Lung (tissue), 12 donors: ENCODE measurements around the gene LDLRAD4. TPM values are rescaled to one million over a fixed set of nuclear protein-coding genes. Genes with fewer than 3 reads are reported as not detected.

Experiments used
- ATAC-seq: fragments of 200-7000 bp; cut with Tn5 transposase; one replicate; pipeline ENCODE4 v1.9.1; 2020; ENCODE audit warnings: moderate number of reproducible peaks; ENCODE audit not compliant: insufficient read depth, low FRiP score
- DNase-seq, 3 donors: peaks; one replicate each; pipeline ENCODE4 v3.0.0-alpha.2; 2013 to 2017
- H3K27ac ChIP-seq, 2 donors: one replicate each; pipeline ENCODE4 v1.5.1; 2013; ENCODE audit warnings: mild to moderate bottlenecking in 2 of 2, moderate library complexity in 2 of 2, control low read depth in 1 of 2, inconsistent platforms in 1 of 2, low read depth in 1 of 2, low read length in 1 of 2
- H3K27me3 ChIP-seq, 3 donors: one replicate each; pipeline ENCODE4 v1.5.1; 2013; ENCODE audit warnings: low read length in 2 of 3; ENCODE audit not compliant: control insufficient read depth in 3 of 3, insufficient read depth in 3 of 3
- H3K36me3 ChIP-seq, 4 donors: one replicate each; pipeline ENCODE4 v1.5.1; 2013; ENCODE audit warnings: low read length in 4 of 4, mild to moderate bottlenecking in 1 of 4, moderate library complexity in 1 of 4; ENCODE audit not compliant: control insufficient read depth in 4 of 4, insufficient read depth in 4 of 4
- H3K4me1 ChIP-seq, 5 donors: one replicate each; pipeline ENCODE4 v1.5.1; 2013; ENCODE audit warnings: low read length in 5 of 5, mild to moderate bottlenecking in 2 of 5, moderate library complexity in 1 of 5; ENCODE audit not compliant: control insufficient read depth in 5 of 5, insufficient read depth in 5 of 5
- H3K4me3 ChIP-seq: one replicate; pipeline ENCODE4 v1.5.1; 2013; ENCODE audit warnings: mild to moderate bottlenecking, control low read depth, moderate library complexity
- H3K9ac ChIP-seq, 2 donors: one replicate each; pipeline ENCODE4 v1.5.1; 2013; ENCODE audit warnings: low read length in 2 of 2, control low read depth in 1 of 2; ENCODE audit not compliant: insufficient read depth in 1 of 2
- H3K9me3 ChIP-seq, 4 donors: one replicate each; pipeline ENCODE4 v1.5.1; 2013; ENCODE audit warnings: low read length in 3 of 4, mild to moderate bottlenecking in 1 of 4, moderate library complexity in 1 of 4; ENCODE audit not compliant: control insufficient read depth in 4 of 4, insufficient read depth in 3 of 4
- CTCF ChIP-seq: IDR thresholded peaks from 2 replicates; pipeline ENCODE4 v1.5.1; 2012; ENCODE audit warnings: mild to moderate bottlenecking; ENCODE audit errors: control extremely low read depth, extremely low read depth
- WGBS, 2 donors: extraction: QIAGEN DNeasy Blood & Tissue Kit; methylation state at CpG; one replicate each; pipeline ENCODE4 v1.1.7; 2013; 5-methylcytosine and 5-hydroxymethylcytosine counted together
- polyA plus RNA-seq, 2 donors: library from polyadenylated mRNA; stranded (reverse); fragments of 200-250 nt; gene quantifications; one replicate each; pipeline ENCODE4 v1.2.1, GENCODE V29; 2013
- total RNA-seq, 2 donors: library from RNA; depleted of rRNA in 1 of 2; stranded (reverse); fragments of >200 nt in 1 of 2; gene quantifications; one replicate each; pipeline ENCODE4 v1.2.1, GENCODE V29; 2014 to 2021
- donor health status: control.
- donor health status: control.
- donor health status: Bipolar disorder and iron deficiency.
- donor health status: healthy.
- donor health status: DM: yes; HTN: yes; CAD: no.

The LDLRAD4 gene
- total and polyA plus RNA-seq, 4 donors, result 3.2 to 62.4 (median 19.9) TPM

DNA sequence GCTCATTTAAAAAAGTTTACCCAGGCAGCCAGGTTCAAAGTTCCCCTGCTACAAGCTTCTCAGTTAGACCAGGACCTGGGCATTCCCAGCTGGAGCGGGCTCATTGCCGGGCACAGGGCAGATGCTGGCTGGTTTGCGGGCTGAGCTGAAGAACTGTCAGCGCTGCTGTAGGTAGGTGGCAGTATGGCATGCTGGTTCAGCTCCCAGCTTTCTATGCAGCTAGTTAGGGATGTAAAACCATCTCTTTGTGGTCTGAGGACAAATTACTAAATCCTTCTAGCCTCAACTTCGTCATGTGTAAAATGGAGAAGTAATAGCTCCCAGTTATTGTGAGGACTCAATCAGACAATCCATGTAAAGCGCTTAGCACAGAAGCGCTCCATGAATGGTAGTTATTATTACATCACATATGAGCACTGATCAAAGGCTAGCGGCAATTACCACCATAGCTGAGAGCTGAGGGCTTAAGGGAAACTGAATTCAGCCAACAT lies 2.4 kb upstream of the LDLRAD4 start:
- H3K27ac ChIP-seq, result no peak overlapping the region
- no peak overlapping the region for H3K4me3 ChIP-seq
- peaks cover 0 to 6% (median 2%) of the 10 kb centered on the region in 3 donors for H3K27me3 ChIP-seq
- no peaks in the 10 kb centered on the region for H3K36me3 ChIP-seq
- peak; percentile 71 for TF ChIP-seq CTCF
- DNase-seq, result peak; percentile 74 to 86 (median 83)
- WGBS, 2 donors, result 7 to 15% methylated on average over 8 of the region's 8 CpGs
- H3K9ac ChIP-seq, result no peak overlapping the region
- peaks cover 6 to 45% (median 13%) of the 10 kb centered on the region in 5 donors for H3K4me1 ChIP-seq
- no peaks in the 10 kb centered on the region for H3K9me3 ChIP-seq
- ATAC-seq, result peak; percentile 75

DNA sequence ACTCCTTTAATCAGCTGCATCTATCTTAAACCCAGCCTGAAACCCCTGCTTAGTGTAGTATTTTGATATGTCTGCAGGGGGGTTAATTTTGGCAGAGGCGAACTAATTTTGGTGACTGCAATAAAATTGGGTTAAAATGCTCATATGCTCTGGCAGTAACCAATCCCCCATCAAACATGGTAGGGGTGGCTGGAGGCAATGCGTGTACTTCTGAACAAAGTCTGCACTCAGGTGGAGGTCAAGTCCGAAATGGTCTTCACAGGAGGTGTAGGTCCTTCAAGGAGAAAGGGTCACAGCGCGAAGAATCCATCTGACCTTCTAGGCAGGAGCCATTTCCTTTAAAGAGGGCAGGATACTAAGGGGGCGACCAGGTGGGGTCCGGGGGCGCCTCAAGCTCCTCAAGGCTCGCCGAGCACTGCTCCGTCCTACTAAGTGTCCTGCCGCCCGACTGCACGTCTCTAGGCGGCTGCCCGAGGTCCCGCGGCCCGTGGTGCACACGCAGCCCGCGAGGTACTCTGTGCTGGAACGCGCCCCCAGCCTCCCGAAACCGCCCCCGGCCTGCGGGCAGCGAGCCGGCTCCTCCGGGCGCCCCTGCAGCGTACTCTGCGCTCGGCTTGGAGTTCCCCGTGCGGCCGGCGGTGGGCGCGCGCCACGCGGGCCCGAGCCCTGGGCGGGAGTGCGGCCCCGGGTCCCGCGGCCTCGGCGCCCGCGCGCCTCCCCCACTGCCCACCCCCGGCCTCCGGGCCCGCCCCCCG lies 1.7 kb upstream of the LDLRAD4 start:
- Histone ChIP-seq H3K9ac (no peak overlapping the region), H3K27ac (peak overlapping the region in 1 of 2 donors; percentile 95), H3K9me3 (no peaks in the 10 kb centered on the region), H3K36me3 (no peaks in the 10 kb centered on the region), H3K27me3 (peaks cover 0 to 6% (median 2%) of the 10 kb centered on the region in 3 donors), H3K4me3 (no peak overlapping the region), H3K4me1 (peaks cover 9 to 46% (median 16%) of the 10 kb centered on the region in 5 donors)
- ATAC-seq (peak; percentile 30), DNase-seq (peak; percentile 65 to 72 (median 70))
- TF ChIP-seq CTCF, result no peak
- WGBS, 2 donors, result 2 to 3% methylated on average over 49 to 59 of the region's 59 CpGs

DNA sequence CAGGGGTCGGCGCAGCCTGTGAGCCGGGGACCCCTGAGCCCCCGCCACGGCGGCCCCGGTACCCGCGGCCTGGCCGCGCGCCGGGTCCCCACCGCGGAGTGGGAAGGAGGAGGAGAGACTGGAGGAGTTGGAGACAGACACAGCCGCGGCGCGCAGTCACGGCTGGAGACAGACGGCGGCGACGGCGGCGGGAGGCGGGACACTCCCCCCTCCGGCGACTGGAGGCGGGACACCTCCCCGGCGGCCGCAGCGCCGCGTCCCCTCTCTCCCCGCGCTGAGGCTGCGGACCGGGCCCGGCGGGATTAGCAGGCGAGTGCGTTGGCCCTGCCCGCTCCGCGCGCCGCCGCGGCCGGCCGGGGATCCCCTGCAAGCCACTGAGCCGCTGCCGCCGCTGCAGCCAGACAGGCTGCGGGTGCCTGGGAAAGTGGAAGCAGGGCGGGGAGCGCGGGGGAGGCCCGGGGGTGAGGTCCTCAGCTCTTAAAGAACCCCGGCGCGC lies 1.0 kb upstream of the LDLRAD4 start:
- Histone ChIP-seq H3K27ac (peak overlapping the region; percentile 49 to 95), H3K4me3 (peak overlapping the region; percentile 60), H3K36me3 (no peaks in the 10 kb centered on the region), H3K4me1 (peaks cover 11 to 49% (median 22%) of the 10 kb centered on the region in 5 donors), H3K9ac (no peak overlapping the region), H3K9me3 (no peaks in the 10 kb centered on the region), H3K27me3 (peaks cover 0 to 6% (median 2%) of the 10 kb centered on the region in 3 donors)
- DNase-seq, result peak; percentile 66 to 74 (median 69)
- WGBS, 2 donors, result 0 to 1% methylated on average over 9 to 64 of the region's 64 CpGs
- TF ChIP-seq CTCF, result no peak
- ATAC-seq, result no peak
